Medulla oblongata (tissue), 1 donor: Measurements from ENCODE around the gene SMOC2.
"Not testable (repeated sequence)": the region's sequence is repeated elsewhere in the genome, so short reads cannot be mapped to it uniquely, and the experiment has no call there.

ENCODE experiments used
- DNase-seq: peaks from one replicate; pipeline ENCODE4 v3.0.0-alpha.2; 2015; ENCODE audit errors: extremely low spot score

The SMOC2 gene

DNA sequence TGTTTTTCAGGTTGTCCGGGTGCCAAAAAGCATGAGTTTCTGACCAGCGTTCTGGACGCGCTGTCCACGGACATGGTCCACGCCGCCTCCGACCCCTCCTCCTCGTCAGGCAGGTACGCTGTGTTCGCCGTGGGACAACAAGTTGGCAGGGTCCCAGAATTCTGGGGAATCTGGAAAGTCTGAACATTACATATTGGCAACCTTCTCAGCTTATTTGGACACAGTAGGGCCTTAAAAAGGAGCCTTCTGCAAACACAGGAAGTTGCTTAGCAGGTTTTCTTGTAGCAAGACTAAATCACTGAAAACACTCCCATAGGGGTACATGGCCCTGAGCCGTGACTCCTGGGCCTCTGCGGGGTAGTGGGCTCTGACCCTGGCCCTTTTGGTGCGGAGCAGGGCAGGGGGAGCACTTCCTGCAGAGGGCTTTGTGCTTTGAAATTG is 209.7 kb downstream of the SMOC2 start:
- no peak for DNase-seq

DNA sequence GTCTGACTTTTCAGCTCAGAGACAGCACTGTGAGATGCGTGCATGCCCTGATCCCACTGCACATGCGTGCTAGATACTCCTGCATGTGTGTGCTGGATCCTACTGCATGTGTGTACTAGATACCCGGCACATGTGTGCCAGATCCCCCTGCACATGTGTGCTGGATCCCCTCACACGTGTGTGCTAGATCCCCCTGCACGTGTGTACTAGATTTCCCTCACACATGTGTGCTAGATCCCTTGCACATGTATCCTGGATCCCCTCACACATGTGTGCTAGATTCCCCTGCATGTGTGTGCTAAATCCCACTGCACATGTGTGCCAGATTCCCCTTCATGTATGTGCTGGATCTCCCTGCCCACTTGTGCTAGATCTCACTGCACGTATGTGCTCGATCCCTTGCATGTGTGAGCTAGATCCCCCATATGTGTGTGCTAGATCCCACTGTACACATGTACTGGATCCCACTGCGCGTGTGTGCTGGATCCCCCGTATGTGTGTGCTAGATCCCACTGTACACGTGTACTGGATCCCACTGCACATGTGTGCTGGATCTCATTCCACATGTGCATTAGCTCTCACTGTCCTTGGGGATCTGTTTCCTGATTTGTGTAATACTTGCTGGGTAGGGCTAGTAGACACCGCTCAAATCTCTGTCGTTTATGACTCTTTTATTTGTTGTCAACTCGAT is 214.6 kb downstream of the SMOC2 start:
- DNase-seq, result no peak

DNA sequence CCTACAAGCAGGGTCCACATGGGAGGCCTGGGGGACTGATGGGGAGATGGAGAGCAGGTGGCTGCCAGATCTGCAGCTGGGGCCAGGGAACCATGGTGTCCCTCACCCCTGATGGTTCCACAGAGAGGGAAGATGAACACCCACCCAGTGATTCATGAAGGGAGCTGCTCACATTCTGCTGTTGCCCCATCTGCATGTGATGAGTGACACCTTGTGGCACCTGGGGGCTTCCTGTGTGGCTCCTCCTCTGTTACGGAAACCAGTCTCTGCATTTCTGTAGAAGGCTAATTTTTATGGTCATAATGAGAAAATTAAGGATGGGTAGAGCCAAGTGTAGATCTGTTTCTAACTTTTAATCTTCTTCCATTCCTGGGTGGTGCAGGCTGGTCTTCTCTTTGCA is 217.1 kb downstream of the SMOC2 start:
- DNase-seq, result no peak

- DNase-seq, result no peak
Observed at GRCh38 chr6:168660400-168660945, 219.5 kb downstream of the SMOC2 start.

DNA sequence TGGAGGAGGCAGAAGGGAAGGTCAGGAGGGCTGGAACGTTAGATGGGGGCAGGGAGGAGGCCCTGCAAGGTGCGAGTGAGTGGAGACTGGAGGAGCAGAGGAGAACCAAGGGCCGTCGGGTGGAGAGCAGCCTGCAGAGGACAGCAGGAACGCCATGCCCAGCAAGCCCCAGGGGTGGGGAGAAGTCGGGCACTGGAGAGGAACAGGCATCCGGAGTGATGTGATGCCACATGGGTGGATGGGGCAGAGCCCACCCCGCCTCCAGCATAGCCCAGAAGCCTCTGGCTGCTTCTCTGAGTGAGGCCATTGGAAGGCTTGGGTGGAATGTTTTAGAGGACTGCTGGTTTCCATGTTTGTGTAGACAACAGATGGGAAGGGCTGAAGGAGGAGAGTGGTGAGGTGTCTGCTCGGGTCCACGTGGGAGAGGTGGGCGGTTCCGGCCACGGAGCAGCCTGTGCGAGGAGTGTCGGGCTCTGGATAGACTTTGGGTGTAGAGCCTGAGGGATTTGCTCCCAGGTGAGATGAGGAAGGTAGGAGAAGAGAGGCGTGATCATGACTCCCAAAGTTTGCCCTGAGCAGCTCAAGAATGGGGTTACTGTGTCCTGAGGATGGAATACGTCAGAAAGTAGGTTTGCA is 221.4 kb downstream of the SMOC2 start:
- DNase-seq, result no peak

GRCh38 chr6:168663041-168663440 is 222.1 kb downstream of the SMOC2 start:
- DNase-seq, result no peak

DNA sequence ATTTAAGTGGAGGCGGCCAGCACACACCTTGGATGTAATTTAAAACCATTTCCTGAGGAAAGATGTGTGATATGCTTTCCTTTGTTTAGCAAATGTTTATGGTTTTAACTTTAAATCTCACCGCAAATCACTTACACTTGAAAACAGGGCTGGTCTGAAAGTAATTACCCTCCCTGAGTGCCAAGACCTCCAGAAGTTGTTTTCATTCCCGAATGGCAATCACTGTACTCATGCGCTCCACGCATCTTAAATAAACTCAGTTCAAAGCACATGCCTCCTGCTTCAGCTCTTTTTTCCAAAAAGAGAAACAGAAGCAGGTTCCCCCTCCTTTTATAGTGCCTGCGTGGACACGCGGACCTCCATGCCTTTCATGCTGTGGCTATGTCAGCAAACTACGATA is 224.0 kb downstream of the SMOC2 start:
- DNase-seq, result no peak

DNA sequence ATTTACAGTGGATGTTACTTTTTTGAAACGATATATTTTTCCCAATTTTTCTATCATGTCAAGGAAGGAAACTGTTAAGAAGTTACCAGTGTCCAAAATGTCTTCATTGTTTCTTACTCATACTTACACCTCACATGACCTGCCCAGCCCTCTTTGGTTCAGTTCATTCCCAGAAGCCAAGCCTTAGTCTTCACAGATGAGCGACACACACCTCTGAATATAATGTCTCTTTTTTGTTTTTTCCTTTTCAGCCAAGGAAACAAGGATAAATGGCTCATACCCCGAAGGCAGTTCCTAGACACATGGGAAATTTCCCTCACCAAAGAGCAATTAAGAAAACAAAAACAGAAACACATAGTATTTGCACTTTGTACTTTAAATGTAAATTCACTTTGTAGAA is 225.2 kb downstream of the SMOC2 start:
- DNase-seq, result no peak

- DNase-seq, result no peak
Observed at GRCh38 chr6:168666699-168667427, 225.9 kb downstream of the SMOC2 start.

- no peak for DNase-seq
Observed at GRCh38 chr6:168667428-168667805, 226.4 kb downstream of the SMOC2 start.

DNA sequence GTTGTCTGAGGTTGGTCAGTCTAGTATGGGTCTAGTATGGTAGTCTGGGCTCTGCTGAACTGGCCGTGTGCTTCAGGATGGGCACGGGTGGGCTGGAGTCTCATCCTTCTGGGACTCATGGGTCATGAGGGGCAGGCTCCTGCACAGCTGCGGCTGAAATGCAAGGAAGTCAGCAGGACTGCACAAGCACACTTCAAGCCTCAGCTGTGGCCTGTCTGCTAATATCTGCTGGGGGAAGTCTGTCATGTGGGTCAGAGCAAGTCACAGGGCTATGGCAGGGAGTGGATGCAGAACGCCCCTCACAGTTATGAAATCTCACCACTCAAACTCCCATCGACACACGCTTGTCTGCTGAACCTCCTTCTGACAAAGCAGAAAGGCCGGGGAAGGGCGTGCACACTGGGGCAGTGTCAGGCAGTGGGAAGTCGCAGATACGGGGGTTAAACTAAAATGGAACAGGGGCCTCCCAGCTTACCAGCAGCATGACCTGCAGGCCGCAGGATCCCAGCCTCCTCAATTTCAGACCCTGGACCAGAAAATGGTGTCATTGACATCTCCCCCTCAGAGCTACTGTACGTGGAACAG is 229.5 kb downstream of the SMOC2 start:
- DNase-seq, result no peak

DNA sequence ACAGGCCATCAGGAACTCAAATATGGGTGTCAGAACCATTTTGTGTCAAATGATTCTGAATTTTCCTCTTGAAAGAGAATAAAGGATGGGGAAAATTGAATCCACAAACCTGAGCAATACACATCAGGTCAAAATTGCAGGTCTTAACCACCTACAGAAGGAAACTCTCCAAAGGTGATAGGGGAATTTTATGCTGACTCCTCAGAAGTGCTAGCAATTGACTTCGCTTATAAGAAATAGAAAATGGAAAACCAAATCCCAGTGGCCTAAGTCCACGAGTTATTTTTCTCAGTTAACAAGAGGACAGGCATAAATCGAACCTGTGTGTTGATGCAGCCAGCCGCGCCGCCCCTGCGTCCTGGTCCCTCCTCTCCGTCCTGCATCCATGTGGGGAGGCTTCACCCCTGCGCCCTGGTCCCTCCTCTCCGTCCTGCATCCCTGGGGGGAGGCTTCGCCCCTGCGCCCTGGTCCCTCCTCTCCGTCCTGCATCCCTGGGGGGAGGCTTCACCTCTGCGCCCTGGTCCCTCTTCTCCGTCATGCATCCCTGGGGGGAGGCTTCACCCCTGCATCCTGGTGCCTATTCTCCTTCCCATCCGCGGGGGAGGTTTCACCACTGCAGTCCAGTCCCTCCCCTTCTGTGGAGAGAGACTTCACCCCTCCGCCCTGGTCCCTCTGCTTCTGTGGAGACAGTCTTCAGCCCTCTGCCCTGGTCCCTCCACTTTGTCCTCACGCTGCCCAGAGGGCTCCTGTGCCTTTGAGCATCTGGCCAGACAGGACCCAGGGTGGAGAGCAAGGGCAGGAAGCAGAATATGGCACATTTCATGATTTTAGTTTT is 230.3 kb downstream of the SMOC2 start:
- no peak for DNase-seq

GRCh38 chr6:168671863-168672546 is 231.0 kb downstream of the SMOC2 start:
- no peak for DNase-seq

- no peak for DNase-seq
Observed at GRCh38 chr6:168674595-168674994, 233.6 kb downstream of the SMOC2 start.

- DNase-seq, result no peak
Observed at GRCh38 chr6:168675375-168675774, 234.4 kb downstream of the SMOC2 start.

DNA sequence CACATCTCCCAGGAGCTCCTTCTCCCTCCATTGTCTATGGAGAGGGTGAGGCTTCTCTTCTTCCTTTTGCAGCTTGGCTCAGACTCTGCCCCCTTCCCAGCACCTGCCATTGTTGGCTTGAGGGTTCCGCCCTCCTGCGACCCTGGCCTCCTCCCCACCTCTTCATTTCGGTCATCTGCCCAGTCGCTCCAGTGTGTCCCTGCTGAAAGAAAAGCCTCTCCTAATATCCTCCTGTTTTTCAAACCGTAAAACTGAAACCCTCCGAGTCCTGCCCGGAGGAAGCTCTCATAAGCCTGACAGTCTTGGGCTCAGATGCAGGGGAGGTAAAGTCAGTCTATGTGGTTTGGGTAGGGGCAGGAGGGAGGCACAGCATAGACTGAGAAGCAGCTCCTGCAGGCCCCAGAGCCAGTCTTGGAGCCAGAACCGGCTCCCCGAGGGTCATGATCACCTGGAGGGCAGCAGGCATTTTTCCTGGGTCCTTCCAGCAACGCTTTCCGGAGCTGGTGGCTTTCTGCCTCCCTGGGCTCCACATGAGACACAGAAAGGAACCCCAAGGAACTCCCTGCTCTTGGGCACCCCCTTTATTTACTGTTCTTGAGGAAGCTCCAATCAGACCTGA is 235.1 kb downstream of the SMOC2 start:
- DNase-seq, result no peak

DNA sequence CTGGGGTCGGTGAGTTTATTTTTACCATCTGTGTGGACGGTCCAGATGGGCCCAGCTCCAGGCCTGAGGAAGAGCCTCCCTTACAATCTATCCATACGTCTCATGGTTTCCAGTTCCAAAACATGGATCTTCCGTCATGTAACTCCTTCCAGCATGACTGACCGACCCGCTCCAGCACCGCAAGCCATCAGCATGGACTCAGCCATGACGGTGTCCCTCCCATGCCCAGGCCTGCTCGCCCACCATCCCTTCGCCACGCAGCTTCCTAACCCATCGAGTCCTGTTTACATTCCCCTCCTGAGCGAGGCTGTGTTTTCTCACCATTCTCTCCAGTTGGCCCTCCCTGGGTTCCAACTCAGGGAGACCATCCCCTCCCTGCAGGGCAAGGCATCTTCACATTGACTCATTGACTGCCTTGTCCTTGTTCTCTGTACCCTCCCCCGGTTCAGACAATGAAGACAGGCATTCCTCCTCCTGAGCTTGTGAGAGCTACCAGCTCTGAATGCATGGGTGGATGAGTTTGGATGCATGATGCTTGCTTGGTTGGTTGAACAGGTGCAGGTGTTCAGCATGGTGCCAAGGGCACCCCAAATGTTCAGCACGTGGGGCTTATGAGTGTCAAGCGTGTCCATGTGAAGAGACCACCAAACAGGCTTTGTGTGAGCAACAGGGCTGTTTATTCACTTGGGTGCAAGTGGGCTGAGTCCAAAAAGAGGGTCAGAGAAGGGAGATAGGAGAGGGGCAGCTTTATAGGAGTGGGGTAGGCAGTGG is 235.8 kb downstream of the SMOC2 start:
- DNase-seq, result no peak

DNA sequence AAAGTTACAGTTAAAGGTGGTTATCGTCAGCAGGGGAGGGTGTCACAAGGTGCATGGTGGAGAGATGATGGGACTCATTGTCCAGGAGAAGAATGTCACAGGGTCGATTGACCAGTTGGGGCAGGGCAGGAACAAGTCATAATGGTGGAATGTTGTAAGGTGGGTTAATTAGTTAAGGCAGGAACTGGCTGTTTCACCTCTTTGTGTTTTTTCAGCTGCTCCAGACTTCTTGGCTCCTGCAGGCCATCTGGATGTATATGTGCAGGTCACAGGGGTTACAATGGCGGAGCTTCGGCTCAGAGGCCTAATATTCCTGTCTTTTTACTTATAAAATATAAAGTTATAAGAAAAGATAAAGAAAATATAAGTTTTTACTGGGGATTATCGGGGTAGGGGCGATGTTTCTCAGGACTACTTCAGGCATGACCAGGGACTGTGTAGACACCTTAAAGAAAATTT is 236.4 kb downstream of the SMOC2 start:
- not testable (repeated sequence) for DNase-seq

DNA sequence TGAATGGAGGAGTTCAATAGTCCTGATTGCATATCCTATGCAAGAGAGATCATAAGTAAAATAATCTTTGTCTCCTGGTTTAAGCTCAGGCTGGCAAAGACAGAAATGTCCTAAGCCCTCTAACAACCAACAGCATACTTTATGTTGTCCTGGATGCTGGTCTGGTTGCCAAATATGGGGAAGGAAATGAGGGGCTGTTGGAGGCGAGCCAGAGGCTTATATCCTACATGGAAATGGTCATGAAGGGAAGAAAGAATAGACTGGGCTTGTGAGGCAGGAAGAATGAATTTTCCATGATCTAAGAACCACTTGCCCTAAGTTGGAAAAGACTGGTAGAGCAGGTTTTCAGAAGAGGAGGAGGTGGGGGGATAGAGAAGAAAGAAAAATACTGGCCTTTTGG is 237.1 kb downstream of the SMOC2 start:
- no peak for DNase-seq

GRCh38 chr6:168678588-168678987 is 237.6 kb downstream of the SMOC2 start:
- DNase-seq, result no peak
